Karpas-422 (cell line): ENCODE data around the gene ZC3H18. TPM values are rescaled to one million over a fixed set of nuclear protein-coding genes. Genes with fewer than 3 reads are reported as not detected.

Experiments used
- DNase-seq: peaks from one replicate; pipeline ENCODE4 v3.0.0-alpha.2; 2015
- H2AFZ ChIP-seq: fragments of 200-600 bp; sonication (generic); 2 replicates; pipeline ENCODE4 v1.6.1; 2014; ENCODE audit warnings: antibody characterized with exemption, low read length, mixed read lengths
- H3K27ac ChIP-seq: fragments of 200-600 bp; sonication (generic); 2 replicates; pipeline ENCODE4 v1.5.1; 2014; ENCODE audit warnings: mild to moderate bottlenecking, low read length, moderate library complexity
- H3K27me3 ChIP-seq: fragments of 200-600 bp; sonication (generic); 2 replicates; pipeline ENCODE4 v1.6.1; 2014; ENCODE audit warnings: low read length, mixed read lengths
- H3K36me3 ChIP-seq: fragments of 200-600 bp; sonication (generic); 2 replicates; pipeline ENCODE4 v1.6.1; 2014; ENCODE audit warnings: low read length, mixed read lengths; ENCODE audit not compliant: insufficient read depth
- H3K4me1 ChIP-seq: fragments of 200-600 bp; sonication (generic); 2 replicates; pipeline ENCODE4 v1.6.1; 2014; ENCODE audit warnings: mild to moderate bottlenecking, low read length, mixed read lengths
- H3K4me2 ChIP-seq: fragments of 200-600 bp; sonication (generic); 2 replicates; pipeline ENCODE4 v1.6.1; 2014; ENCODE audit warnings: low read length, low read depth, mild to moderate bottlenecking; ENCODE audit not compliant: poor library complexity, severe bottlenecking
- H3K4me3 ChIP-seq: fragments of 200-600 bp; sonication (generic); 2 replicates; pipeline ENCODE4 v1.5.1; 2014; ENCODE audit warnings: mild to moderate bottlenecking, antibody characterized with exemption, low read length, mixed read lengths
- H3K79me2 ChIP-seq: fragments of 200-600 bp; sonication (generic); 2 replicates; pipeline ENCODE4 v1.6.1; 2014; ENCODE audit warnings: mild to moderate bottlenecking, low read length, mixed read lengths
- H3K9ac ChIP-seq: fragments of 200-600 bp; sonication (generic); 2 replicates; pipeline ENCODE4 v1.6.0; 2014; ENCODE audit warnings: low read length
- H3K9me2 ChIP-seq: fragments of 200-600 bp; sonication (generic), shearing (Covaris generic); replicated peaks from 2 replicates; pipeline ENCODE4 v1.6.0; 2014; ENCODE audit warnings: mild to moderate bottlenecking, low read length, moderate library complexity; ENCODE audit not compliant: insufficient read depth
- H3K9me3 ChIP-seq: fragments of 300-700, 200-600 bp; sonication (generic); 2 replicates; pipeline ENCODE4 v1.6.1; 2014; ENCODE audit warnings: low read length, mixed read lengths
- H4K20me1 ChIP-seq: fragments of 200-600 bp; sonication (generic); 2 replicates; pipeline ENCODE4 v1.6.1; 2014; ENCODE audit warnings: mild to moderate bottlenecking, antibody characterized with exemption, low read length, low read depth; ENCODE audit not compliant: insufficient read depth
- total RNA-seq: library from RNA; depleted of rRNA; stranded (reverse); fragments of >200 nt; shearing (Covaris generic); gene quantifications from 2 replicates; pipeline ENCODE4 v1.2.3, GENCODE V29; 2014; ENCODE audit warnings: low replicate concordance

Gene ZC3H18
- total RNA-seq, 1 experiment from 2014 or later = 8.3 TPM

DNA sequence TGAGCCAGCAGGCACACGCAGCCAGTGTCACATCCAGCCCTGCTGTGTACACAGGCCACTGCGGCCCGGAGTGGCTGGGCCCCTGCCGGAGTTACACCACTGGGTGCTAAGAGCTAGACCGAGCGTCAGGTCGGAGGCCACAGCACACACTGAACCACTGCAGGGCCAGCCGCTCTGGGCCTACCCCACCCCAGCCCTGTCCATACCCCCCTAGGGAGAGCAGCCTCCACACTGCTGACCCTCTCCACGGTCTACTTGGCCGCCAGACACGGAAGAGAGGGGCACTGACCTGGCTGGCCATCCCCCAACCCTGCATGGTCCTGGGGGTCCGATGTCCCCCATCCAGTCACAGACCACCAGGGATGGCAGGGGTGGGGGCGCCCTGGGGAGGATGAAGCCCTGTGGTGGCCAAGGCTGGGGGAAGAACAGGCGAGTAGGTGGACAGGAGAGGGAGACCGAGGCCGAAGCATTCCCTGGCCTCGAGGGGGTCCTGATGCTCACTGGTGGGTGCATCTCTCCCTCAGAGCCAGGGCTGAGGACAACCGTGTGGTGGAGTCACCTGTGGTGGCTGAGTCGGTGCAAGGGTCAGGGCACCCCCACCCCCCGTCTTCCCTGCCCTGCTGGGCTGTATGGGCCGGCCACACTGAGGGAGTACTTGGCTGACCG, 34.9 kb upstream of the ZC3H18 start:
- peaks cover 4% of the 10 kb centered on the region; the same call in 1 of the 2 replicates for H3K79me2 ChIP-seq
- no peaks in the 10 kb centered on the region for H3K9me3 ChIP-seq
- DNase-seq = no peak
- H3K27me3 ChIP-seq = no peaks in the 10 kb centered on the region
- no peaks in the 10 kb centered on the region for H3K9me2 ChIP-seq
- peak overlapping the region; percentile 80 for H3K9ac ChIP-seq
- no peak overlapping the region for H2AFZ ChIP-seq
- H3K27ac ChIP-seq = no peak overlapping the region
- H3K4me2 ChIP-seq = peak overlapping the region; percentile 94
- peaks cover 9% of the 10 kb centered on the region; the same call in 1 of the 2 replicates for H4K20me1 ChIP-seq
- peak overlapping the region; percentile 86 for H3K4me3 ChIP-seq
- H3K4me1 ChIP-seq = peaks cover 8% of the 10 kb centered on the region
- no peaks in the 10 kb centered on the region for H3K36me3 ChIP-seq

DNA sequence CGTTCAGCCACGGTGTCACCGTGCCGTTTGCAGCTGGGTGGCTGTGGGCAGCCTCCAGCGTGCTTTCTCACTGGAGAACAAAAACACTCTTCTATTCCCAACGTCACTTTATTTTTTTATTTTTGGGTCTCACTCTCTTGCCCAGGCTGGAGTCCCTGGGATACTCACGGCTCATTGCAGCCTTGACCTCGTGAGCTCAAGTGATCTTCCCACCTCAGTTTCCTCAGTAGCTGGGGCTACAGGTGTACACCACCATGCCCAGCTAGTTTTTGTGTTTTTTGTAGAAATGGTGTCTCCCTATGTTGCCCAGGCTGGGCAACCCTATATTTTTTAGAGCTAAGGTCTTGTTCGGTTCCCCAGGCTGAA, 34.4 kb upstream of the ZC3H18 start:
- no peak overlapping the region for H3K4me3 ChIP-seq
- no peaks in the 10 kb centered on the region for H3K9me2 ChIP-seq
- no peaks in the 10 kb centered on the region for H3K27me3 ChIP-seq
- H3K4me1 ChIP-seq = peaks cover 8% of the 10 kb centered on the region
- DNase-seq = no peak
- no peak overlapping the region for H3K4me2 ChIP-seq
- H4K20me1 ChIP-seq = peaks cover 9% of the 10 kb centered on the region; the same call in 1 of the 2 replicates
- no peak overlapping the region for H3K9ac ChIP-seq
- H3K79me2 ChIP-seq = peaks cover 4% of the 10 kb centered on the region; the same call in 1 of the 2 replicates
- H2AFZ ChIP-seq = no peak overlapping the region
- H3K36me3 ChIP-seq = no peaks in the 10 kb centered on the region
- no peak overlapping the region for H3K27ac ChIP-seq
- H3K9me3 ChIP-seq = no peaks in the 10 kb centered on the region

DNA sequence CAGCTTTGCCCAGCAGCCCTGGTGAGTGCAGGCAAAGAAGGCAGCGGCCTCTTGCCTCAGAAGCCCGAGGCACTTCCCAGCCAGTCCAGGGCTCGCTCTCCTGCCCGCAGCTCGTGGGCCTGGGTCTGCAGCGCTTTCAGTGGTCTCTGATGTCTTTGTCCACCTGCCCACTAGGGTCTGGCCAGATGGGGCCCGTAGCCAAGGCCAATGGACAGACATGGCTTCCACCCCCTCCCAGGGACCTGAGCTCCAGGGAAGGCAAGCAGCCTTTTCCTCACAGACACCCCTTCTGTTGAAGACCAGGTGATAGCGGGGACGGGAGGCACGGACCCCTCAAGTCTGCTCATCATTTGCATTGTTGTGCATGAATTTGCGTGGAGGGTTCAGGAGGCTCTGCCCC, 33.7 kb upstream of the ZC3H18 start:
- no peak overlapping the region for H3K27ac ChIP-seq

DNA sequence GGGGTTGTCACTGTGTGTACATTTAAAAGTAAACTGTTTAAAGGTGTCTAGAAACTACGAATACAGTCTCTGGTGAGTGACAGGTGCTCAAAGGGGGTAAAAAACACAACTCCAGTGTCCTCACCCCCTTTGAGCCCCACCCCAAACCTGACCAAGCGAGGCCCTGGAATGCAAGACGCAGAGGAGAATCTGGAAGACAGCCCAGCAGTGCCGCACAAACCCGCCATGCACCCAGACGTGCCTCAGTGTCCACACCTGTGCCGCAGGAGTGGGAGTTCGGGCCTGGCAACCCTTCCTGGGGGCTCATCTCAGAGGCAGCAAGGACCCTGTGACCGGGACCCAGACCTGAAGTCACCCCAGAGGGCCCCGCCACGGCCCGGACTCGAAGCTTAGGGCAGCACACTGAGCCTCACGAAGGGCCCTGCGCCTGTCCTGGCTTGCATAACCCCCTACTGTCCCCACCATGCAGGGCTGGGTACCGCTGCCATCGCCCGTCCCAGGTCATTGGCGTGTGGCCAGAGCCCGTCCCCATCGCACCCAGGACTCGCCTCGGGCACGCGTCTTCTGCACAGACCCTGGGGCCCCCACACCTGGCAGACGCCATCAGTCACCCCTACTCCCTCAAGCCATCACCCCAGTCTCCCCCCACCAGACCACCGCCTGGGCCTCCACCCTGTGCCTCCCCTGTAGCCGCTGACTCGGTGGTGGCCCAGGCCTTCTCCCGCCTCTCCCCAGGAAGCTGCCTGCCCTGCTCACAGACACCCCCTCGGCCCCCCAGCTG, 33.0 kb upstream of the ZC3H18 start:
- Histone ChIP-seq H3K9ac (no peak overlapping the region), H3K9me2 (no peaks in the 10 kb centered on the region), H4K20me1 (peaks cover 9% of the 10 kb centered on the region; the same call in 1 of the 2 replicates), H3K9me3 (no peaks in the 10 kb centered on the region), H3K4me3 (no peak overlapping the region), H3K27ac (no peak overlapping the region), H3K4me2 (no peak overlapping the region), H3K4me1 (peaks cover 12% of the 10 kb centered on the region), H3K36me3 (no peaks in the 10 kb centered on the region), H3K27me3 (no peaks in the 10 kb centered on the region), H2AFZ (no peak overlapping the region), H3K79me2 (peaks cover 4% of the 10 kb centered on the region; the same call in 1 of the 2 replicates)
- no peak for DNase-seq

More for the DNA sequence above, 33.7 kb upstream of the ZC3H18 start:
- Histone ChIP-seq H3K27me3 (no peaks in the 10 kb centered on the region), H4K20me1 (peaks cover 9% of the 10 kb centered on the region; the same call in 1 of the 2 replicates), H3K79me2 (peaks cover 4% of the 10 kb centered on the region; the same call in 1 of the 2 replicates), H3K9me2 (no peaks in the 10 kb centered on the region), H3K4me3 (no peak overlapping the region), H3K9me3 (no peaks in the 10 kb centered on the region), H3K36me3 (no peaks in the 10 kb centered on the region), H3K9ac (no peak overlapping the region), H3K4me2 (no peak overlapping the region), H2AFZ (no peak overlapping the region), H3K4me1 (peaks cover 12% of the 10 kb centered on the region)
- no peak for DNase-seq

DNA sequence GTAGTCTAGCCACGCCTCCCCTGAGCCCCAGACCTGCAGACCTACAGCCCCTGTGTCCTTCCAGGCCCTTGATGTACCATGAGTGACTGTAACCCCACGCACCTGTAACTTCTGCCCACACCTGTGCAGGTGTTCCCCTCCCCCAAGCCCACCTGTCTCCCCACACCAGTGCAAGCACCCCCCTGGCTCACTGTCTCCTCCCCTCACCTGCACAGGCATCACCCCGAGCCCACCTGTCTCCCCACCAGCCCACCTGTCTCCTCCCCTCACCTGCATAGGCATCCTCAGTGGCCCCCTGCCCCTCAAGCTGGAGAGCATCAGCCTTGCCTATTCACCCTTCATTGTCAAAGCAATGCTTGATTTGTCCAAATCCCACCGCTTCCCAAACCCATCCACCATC, 32.3 kb upstream of the ZC3H18 start:
- DNase-seq = no peak
- H3K9me3 ChIP-seq = no peaks in the 10 kb centered on the region
- no peak overlapping the region for H3K27ac ChIP-seq
- no peaks in the 10 kb centered on the region for H3K27me3 ChIP-seq
- peaks cover 9% of the 10 kb centered on the region; the same call in 1 of the 2 replicates for H4K20me1 ChIP-seq
- no peak overlapping the region for H3K4me2 ChIP-seq
- peaks cover 12% of the 10 kb centered on the region for H3K4me1 ChIP-seq
- no peaks in the 10 kb centered on the region for H3K36me3 ChIP-seq
- peaks cover 4% of the 10 kb centered on the region; the same call in 1 of the 2 replicates for H3K79me2 ChIP-seq
- no peak overlapping the region for H3K4me3 ChIP-seq
- no peaks in the 10 kb centered on the region for H3K9me2 ChIP-seq
- no peak overlapping the region for H2AFZ ChIP-seq
- no peak overlapping the region for H3K9ac ChIP-seq

DNA sequence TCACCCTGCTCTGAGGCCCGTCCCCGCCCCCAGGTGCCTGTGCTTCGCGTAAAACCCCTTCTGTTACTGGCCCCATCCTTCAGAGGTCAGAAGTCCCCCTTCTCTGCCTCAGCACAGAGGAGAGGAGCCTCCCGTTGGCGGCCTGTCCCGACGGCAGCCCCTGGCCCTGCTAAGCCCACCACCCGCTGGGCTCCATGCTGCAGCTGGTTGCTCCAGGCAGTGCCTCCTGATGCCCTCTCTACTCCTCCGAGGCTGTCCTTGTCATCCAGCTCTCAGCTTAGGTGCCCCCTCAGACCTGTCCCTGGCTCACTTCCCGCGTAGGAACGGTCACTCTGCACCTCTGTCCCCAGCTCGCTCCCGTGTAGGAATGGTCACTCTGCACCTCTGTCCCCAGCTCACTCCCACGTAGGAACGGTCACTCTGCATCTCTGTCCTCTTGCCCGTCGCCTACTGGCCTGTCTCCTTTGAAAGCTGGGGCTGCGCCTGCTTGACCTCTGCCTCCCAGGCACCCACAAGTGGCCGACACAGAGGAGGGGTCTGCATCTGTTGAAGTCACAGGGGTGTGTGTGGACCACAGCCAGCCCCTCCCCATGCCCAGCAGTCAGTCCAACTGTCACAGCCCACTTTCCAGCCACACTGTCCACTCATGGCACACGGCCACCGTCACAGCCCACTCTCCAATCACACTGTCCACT, 31.7 kb upstream of the ZC3H18 start:
- Histone ChIP-seq H3K27ac (no peak overlapping the region), H3K9me3 (no peaks in the 10 kb centered on the region), H3K36me3 (no peaks in the 10 kb centered on the region), H3K9me2 (no peaks in the 10 kb centered on the region), H3K4me2 (no peak overlapping the region), H3K4me1 (peaks cover 12% of the 10 kb centered on the region), H3K79me2 (peaks cover 4% of the 10 kb centered on the region; the same call in 1 of the 2 replicates), H3K9ac (no peak overlapping the region), H3K4me3 (no peak overlapping the region), H4K20me1 (peaks cover 9% of the 10 kb centered on the region; the same call in 1 of the 2 replicates), H3K27me3 (no peaks in the 10 kb centered on the region), H2AFZ (no peak overlapping the region)
- DNase-seq = no peak

DNA sequence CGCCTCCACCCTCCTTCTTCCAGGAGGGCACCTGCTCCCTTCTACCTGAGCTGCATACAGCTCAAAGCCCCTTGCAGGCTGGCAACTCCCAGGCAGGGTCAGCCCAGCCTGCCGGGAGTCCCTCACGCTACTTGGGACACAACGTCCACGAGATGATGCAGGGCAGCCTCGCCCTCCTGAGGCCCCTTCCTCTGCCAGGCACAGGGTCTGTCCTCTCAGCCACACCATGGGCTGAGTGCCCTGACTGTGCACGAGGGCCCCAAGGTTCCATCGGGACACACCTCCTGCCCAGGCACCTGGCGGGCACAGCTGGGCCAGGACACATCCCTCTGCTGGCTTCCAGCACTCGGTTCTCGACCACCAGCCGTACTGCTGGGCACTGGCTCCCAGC, 30.9 kb upstream of the ZC3H18 start:
- H3K4me3 ChIP-seq = no peak overlapping the region
- peaks cover 4% of the 10 kb centered on the region; the same call in 1 of the 2 replicates for H3K79me2 ChIP-seq
- H3K4me2 ChIP-seq = no peak overlapping the region
- no peak overlapping the region for H3K9ac ChIP-seq
- no peaks in the 10 kb centered on the region for H3K9me2 ChIP-seq
- H3K36me3 ChIP-seq = no peaks in the 10 kb centered on the region
- H3K27ac ChIP-seq = no peak overlapping the region
- H3K9me3 ChIP-seq = no peaks in the 10 kb centered on the region
- no peak overlapping the region for H2AFZ ChIP-seq
- H4K20me1 ChIP-seq = peaks cover 9% of the 10 kb centered on the region; the same call in 1 of the 2 replicates
- no peak for DNase-seq
- H3K27me3 ChIP-seq = no peaks in the 10 kb centered on the region
- H3K4me1 ChIP-seq = peaks cover 12% of the 10 kb centered on the region
